ENCODE results near the gene VPS4A.

GRCh38 chr16:69307091-69307490 lies 4.1 kb upstream of the VPS4A start:
- TF ChIP-seq, protein P1, sequence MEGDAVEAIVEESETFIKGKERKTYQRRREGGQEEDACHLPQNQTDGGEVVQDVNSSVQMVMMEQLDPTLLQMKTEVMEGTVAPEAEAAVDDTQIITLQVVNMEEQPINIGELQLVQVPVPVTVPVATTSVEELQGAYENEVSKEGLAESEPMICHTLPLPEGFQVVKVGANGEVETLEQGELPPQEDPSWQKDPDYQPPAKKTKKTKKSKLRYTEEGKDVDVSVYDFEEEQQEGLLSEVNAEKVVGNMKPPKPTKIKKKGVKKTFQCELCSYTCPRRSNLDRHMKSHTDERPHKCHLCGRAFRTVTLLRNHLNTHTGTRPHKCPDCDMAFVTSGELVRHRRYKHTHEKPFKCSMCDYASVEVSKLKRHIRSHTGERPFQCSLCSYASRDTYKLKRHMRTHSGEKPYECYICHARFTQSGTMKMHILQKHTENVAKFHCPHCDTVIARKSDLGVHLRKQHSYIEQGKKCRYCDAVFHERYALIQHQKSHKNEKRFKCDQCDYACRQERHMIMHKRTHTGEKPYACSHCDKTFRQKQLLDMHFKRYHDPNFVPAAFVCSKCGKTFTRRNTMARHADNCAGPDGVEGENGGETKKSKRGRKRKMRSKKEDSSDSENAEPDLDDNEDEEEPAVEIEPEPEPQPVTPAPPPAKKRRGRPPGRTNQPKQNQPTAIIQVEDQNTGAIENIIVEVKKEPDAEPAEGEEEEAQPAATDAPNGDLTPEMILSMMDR (IDR thresholded peaks at IDR 0.05), result no peak
- no peak for TF ChIP-seq EZH2phosphoT487 (IDR thresholded peaks at IDR 0.05)
- TF ChIP-seq EZH2 (IDR thresholded peaks at IDR 0.05), result no peak
